GM08714 (cell line): ENCODE data around the gene SYPL2.

ENCODE experiments used
- H3K4me3 ChIP-seq: fragments of 200-500 bp; sonication (Bioruptor generic); 2 replicates; pipeline ENCODE4 v1.5.1; 2014; ENCODE audit warnings: mild to moderate bottlenecking, low read length, inconsistent platforms
- ZNF274 ChIP-seq: IDR thresholded peaks from 2 replicates; pipeline ENCODE4 v1.6.1; 2012; ENCODE audit warnings: mild to moderate bottlenecking, low read depth, low read length

SYPL2 gene

DNA sequence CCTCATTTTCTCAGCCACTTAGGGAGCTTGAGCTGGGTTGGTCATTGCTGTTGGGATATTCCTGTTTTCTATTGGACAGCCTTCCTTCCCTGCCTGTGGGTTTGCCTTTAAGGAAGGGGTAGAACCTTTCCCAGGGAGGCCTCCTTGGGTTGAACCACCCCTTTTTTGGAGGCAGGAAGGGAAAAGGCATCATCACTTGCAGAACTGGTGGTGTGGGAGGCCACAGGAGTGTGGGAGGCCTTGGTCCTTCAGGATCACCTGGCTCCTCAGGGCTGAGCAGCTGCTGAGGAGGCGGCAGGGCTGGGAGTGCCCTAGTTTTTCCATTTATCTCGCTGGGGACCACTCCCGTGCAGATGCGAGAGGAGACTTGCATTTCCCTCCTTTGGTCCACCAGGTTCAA is 26.9 kb downstream of the SYPL2 start:
- no peak for TF ChIP-seq ZNF274
- H3K4me3 ChIP-seq, result no peak overlapping the region

DNA sequence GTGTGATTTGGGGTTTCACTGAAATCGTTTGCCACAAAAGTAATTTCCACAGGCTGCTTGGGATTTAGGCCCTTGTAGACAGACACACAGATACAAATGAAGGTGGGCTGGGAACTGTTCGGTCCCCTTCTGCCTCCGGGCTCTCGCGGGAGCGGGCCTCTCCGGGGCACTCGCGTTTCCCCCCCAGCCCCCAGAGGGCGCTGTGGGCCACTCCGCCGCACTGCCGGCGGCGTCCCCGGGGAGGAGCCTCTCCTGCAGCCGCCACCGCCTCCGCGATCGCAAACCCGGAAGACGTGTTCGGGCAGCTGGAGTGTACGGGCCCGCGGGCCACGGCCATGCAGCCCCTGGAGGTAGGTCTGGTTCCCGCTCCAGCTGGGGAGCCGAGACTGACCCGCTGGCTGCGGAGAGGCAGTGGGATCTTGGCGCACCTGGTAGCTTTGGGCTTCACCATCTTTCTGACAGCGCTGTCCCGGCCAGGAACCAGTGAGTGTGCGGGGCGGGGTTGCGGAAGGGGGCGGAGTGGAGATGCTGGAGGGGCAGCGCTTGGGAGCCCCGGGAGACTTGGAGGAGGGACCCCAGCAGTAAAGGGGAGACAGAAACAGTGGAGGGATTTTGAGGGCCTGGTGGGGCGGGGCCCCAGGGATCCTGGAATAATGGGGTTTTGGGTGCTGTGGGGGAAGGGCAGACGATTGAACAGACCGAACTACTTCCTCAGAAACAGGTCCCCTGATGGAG is 27.6 kb downstream of the SYPL2 start, which contains the start of gene CYB561D1:
TSS of gene CYB561D1 (plus strand) at position 290 of the 735 bp plus-strand sequence. CDS start at position 336, 46 bp downstream.
- TF ChIP-seq ZNF274, result no peak
- H3K4me3 ChIP-seq, result peak within 1 kb of the TSS; percentile 73

DNA sequence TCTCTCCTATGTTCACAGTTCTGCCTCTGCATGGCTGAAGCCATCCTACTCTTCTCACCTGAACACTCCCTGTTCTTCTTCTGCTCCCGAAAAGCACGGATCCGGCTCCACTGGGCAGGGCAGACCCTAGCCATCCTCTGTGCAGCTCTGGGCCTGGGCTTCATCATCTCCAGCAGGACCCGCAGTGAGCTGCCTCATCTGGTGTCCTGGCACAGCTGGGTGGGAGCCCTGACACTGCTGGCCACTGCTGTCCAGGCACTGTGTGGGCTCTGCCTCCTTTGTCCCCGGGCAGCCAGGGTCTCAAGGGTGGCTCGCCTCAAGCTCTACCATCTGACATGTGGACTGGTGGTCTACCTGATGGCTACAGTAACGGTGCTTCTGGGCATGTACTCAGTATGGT is 29.4 kb downstream of the SYPL2 start:
- no peak for TF ChIP-seq ZNF274
- no peak overlapping the region for H3K4me3 ChIP-seq

DNA sequence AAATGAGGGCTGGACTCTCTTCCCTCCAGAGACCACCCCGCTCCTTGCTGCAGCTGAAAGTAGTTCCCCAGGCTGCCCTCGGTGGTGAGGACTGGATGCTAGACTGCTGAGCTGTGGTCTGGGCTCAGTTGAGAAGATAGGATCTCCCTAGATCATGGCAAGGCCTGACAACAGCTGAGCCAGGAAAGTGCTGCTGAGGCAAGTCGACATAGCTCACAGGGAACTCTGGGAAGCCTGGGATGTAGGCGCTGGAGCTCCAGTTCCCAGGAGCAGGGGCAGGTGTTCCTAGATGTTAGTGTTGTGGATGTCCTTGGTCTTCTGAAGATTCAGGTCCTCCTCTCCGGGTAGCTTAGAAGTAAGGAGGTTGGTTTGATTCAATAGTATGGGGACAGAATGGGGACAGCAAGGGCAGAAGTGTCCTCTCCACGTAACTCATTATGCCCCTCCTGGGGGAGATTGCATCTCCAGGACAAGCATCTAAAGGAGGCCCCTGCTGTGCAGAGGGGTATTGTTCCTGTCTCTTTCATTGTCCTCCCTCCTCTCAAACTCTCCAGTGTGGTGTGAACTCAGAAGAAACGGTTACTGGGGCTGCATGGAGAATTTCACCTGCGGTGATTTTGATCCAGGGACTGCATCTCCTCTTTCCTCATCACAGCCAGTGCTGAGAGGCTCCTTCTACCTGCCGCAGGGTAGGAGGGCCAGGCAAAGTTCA is 31.3 kb downstream of the SYPL2 start:
- no peak overlapping the region for H3K4me3 ChIP-seq
- no peak for TF ChIP-seq ZNF274

DNA sequence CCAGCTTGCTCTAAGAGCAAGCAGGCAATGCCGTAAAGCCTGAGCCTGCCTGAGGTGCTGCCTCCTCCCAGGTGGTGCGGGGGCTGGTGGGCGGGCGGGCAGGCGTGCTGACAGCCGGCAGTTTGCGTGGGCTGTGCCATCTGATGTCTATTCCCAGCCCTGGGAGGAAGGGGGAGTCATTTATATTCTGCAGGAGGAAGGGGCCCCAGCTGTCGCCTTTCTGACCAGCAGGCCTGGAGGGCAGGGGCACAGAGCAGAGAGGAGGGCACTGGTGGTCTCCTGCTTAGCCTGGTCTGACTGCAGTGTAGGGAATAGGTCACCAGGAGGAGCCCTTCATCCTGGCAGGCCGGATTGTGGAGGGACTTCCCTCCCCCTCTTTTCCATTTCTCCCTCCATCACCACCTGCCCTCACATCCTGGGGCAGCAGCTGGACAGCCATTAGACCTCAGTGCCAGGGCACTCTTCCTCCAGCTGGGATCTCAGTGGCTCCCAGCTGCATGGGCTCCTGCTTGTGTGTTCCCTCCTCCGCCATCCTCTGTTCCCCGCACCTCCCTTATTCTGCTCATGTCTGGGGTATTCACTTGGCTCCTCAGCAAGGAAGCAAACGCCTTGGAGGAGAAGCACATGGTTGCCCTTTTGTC is 31.9 kb downstream of the SYPL2 start:
- no peak overlapping the region for H3K4me3 ChIP-seq
- no peak for TF ChIP-seq ZNF274

DNA sequence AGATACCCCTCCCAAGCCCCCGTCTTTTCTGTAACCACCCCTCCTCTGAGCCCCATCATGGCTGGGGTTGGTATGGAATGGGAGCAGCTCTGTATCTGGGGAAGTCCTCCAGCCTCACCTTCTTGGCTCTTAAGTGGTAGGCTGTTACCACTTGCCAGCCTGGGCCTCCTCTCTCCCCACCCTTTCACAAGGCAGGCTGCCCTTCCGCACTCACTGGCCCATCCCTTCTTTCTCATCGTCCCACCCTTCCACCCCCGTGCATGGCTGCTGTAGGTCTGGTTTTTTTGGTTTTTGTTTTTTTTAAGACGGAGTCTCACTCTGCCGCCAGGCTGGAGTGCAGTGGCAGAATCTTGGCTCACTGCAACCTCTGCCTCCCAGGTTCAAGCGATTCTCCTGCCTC is 32.7 kb downstream of the SYPL2 start:
- no peak for TF ChIP-seq ZNF274
- no peak overlapping the region for H3K4me3 ChIP-seq

DNA sequence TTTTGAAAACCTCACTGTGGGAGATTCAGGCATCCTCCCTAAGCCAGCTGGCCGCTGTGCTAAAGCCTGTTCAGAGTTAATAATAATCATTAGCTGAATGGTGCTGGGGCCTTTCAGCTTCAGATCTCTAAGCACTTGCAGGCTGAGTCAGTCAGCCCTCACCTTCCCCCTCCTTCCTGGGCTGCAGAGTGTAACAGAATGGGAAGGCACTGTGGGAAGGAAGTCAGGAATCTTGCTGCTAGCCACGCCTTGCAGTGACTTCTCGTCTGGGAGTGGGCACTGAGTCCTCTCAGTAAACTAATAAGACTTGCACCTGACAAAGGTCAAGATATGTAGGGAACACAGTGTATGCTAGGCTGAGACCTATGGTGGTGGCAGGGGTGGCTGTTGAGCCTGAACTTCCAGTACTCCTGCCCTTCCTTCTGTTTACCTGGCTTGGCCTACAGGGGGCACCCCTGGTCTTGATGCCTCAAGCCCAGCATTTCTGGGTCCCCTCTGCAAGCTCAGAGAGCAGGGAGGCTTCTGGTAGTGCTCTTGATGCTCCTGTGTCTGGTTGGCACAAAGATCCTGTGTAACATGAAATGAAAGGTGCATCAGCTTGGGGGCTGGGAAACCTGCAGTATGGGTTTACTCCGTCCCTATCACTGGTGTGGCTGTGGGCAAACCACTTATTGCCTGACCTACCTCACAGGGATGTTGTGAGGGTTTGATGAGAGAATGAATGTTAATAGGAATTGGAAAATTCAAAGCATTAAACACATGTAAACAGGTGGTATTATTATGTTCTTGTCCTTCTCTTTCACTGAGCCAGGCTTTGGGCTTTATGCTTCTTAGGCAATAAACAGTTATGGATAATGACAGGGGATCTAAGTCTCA is 33.6 kb downstream of the SYPL2 start:
- no peak for TF ChIP-seq ZNF274
- no peak overlapping the region for H3K4me3 ChIP-seq

DNA sequence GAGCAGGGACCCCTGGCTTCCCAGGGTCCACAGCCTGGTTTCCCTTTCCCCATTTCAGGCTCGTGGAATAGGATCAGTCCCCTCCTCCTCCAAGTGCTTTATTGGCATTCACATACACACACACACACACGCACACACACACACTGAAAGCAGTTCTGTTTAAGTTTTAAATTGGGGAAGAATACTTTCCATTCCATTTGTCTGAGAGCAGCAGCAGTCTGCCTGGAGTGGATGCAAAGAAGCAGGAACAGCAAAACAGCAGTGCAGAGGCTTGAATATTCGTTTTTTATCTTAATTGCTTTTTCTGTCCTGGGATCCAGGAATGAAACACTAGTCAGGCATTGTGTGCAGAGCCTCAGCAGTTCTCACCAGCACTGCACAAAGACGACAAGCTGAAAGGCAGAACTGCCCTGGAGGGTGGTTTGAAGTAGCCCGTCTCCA is 34.6 kb downstream of the SYPL2 start:
- no peak overlapping the region for H3K4me3 ChIP-seq
- TF ChIP-seq ZNF274, result no peak

DNA sequence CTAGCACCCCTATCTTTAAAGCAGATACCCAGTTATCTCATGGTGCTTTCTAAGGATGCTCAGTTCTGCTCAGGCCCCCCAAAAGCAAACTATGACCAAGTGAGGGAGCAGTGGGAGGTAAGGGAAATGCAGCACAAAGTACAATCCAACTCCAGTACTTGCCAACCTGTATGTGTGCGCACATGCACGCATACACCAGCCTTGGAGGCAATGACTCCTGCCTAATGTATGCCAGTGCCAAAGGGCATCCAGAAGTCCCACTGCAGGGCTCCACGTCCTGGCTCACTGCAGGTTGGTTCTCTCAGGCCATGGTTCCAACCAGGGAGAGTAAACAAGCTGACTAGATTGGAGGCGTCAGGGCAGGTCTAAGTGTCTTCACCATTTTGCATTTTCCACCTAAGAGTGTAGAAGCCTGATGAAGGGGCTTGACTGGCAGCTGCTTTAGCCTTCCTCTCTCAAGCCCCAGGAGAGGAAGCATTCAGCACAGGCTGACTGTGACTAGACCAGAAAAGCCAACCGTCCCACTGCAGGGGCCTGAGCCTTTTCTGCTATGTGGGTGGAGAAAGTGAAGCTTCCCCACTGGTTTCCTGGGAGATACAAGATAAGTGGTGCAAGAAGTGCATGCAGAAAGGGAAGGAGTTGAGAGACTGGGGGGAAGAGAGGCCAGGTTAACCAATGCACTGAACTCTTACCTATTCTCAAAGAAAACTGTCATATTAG is 35.5 kb downstream of the SYPL2 start:
- no peak for TF ChIP-seq ZNF274
- H3K4me3 ChIP-seq, result no peak overlapping the region

DNA sequence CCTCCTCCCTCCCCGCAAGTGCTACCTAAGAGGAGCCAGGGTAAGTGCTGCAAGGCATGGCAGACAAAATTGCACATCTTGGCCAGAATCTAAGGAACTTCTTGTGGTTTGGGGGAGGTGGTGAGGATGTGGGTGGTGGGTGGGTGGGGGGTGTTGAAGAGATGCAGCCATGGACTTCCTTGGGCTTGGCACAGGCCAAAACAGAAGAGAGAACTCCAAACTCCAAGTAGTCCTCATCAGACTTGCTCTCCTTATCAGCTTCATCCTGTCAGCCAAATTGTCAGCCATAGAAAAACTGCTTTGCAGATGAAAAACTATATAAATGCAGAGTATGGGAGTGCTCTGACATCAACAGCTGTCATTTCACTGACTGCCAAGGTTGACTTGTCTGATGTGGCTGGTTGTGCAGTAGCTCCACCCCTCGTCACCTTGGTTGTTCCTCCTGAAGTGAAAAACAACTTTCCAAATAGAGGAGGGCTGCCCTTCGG is 36.1 kb downstream of the SYPL2 start:
- TF ChIP-seq ZNF274, result no peak
- no peak overlapping the region for H3K4me3 ChIP-seq

DNA sequence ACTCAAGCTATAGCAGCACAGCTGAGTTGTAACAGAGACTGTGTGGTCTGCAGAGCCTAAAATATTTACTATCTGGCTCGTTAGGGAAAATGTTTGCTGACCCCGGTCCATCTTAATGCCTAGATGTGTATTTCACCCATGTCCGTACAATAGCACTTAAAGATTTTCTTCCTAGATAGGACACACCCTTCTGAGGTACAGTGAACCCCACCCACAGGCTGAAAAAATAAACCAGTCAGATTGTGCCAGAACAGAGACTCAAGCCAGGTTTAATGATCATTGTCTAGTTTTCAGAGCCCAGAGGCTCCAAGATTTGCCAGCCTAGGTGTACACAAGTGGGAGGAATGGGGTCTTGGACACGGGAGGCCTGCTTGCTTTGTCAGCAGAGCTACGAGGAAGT is 37.6 kb downstream of the SYPL2 start:
- H3K4me3 ChIP-seq, result no peak overlapping the region
- TF ChIP-seq ZNF274, result no peak

DNA sequence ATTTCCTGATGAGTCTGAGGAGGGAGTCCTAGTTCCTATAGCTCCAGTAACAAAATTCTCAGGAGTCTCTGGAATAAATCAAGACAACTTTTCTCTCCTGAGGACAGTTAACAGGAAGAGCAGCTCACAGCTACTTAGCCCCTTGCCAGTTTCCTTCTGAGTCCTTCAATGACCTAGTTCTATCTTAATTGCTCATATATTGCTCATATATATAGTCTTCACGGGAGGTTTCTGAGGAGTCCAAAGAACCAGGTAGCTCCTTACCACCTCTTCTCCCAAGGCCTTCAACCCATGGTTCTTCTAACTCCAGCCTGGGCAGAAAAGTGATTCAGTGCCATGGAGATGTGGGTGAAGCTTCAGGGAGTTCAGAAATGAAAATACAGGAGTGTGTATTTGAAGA is 38.6 kb downstream of the SYPL2 start:
- H3K4me3 ChIP-seq, result no peak overlapping the region
- no peak for TF ChIP-seq ZNF274
